Ammon's horn (tissue), 1 donor: ENCODE results near the gene AFAP1L2.

Experiments
- DNase-seq: peaks from one replicate; pipeline ENCODE4 v3.0.0-alpha.2; 2016; ENCODE audit warnings: low spot score

The AFAP1L2 gene

DNA sequence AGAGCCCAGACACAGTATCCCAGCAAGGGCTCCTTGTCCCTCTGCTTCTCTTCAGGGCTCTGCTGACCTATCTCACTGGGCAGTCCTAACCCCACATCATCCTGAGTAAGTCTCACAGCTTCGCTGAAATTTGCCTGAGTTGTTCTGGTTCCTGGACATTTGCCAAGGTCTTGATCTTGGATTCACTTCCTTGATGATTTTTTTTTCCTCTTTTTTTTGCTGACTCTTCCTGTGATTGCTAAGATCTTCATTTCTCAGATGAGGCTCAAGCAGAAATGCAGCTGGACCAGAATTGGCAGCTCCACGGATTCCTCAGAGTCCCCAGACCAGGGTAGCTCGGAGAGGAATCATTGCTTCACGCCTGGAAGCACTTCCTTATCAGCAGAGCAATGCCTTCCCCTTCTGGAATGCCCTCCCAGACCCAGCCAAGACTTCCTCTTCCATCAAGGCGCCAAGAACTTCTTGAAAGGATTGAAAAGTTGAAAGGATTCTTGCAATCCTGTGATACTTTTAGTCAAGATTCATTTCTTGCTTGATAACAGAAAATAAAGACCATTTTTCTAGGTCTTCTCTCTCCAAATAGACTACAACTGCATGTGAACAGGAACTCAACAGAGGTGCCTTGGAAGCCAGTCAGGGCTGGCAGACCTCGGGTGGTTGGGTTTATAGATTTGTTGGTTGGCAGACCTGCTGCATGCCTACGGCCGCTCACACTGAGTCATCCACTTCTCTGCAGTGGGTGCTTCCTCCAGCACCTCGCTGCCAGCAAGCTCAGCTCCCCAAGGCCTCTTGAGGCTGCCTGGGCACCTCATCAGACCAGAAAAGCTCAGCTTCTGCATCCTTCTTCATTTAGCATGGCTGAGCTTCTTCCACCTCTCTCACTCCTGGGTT, 8.8 kb upstream of the AFAP1L2 start:
- no peak for DNase-seq

DNA sequence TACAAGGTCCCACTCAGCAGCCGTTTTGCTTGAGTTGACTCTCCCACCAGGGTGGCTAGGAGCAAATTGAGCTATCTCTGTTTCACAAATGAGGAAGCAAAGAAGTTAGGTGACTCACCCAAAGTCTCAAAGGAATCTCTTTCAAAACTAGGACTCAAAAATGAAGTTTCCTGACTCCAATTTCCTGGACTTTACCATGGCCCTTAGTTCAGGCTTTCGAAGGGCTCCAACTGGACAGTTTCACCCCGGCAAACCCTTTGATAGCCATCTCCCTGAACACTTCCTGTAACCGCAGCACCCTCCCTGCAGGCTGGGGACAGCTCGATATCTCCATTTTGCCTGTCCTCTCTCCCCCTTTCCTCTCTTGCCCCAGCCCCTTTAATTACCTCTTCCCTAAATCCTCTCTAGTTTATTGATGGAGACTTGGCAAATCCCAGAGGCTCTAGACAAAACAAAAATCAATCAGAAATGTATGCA, 4.7 kb upstream of the AFAP1L2 start:
- no peak for DNase-seq

DNA sequence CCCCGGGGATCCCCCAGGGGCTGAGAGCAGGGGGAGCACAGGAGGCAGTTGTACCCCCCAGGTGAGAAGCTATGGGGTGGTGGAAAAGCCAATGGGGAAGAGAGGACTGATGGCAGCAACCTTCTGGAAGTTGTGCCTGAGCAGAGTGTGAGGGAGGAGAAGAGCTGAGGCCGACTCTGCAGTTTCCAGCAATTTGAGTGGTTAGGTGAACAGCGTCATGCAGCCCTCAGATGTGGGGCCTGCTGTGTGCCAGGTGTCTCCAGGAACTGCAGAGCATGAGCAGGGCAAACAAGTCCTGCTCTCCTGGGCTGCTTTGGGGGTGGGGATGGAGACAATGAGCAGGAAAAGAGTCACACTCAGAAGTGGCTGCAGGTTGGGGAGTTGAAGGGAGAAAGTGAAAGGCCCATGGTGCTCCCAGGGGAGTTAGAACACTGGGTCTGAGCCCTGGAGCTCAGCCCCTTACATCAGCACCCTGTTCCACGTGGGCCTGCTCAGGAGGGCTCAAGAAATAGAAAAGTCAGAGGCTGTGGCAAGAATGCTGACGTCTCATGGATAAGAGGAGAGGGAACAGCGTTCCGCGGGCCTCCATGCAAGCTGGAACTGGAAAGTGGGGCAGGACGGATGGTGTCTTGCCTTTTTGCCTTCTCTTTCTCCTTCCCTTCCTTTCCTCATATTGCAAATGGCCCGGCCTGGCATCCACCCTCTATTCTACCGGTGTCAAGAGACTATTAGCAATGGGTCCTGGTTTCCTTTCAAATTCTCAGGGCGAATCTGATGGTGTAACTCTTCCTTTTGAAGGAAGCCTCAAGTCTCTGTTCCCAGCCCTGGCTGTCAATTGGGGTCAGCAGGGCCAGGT, 4.0 kb upstream of the AFAP1L2 start:
- DNase-seq: no peak

DNA sequence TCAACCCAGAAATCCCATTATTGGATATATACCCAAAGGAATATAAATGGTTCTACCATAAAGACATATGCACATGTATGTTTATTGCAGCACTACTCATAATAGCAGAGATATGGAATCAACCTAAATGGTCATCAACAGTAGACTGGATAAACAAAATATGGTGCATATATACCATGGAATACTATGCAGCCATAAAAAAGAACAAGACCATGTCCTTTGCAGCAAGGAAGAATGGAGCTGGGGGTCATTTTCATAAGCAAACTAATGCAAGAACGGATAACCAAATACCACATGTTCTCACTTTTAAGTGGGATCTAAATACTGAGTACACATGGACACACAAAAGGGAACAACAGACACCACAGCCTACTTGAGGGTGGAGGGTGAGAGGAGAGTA, 2.2 kb upstream of the AFAP1L2 start:
- no peak for DNase-seq

DNA sequence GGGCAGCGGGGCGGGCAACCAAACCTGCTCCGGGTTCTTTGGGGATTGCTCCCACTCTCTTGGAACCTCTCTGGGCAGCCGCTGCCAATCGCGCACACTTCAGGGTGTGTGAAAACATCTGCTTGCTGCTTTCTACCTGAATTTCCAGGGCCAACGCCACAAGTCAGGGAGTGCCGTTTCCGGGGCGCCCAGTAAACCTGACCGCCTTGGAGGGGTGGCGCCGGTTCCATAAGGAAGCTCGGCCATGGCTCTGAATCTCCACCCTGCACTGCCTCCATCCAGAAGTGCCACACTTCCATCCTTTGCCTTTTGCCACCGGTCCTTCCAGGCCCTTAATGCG, 679 bp upstream of the AFAP1L2 start:
- DNase-seq: no peak

DNA sequence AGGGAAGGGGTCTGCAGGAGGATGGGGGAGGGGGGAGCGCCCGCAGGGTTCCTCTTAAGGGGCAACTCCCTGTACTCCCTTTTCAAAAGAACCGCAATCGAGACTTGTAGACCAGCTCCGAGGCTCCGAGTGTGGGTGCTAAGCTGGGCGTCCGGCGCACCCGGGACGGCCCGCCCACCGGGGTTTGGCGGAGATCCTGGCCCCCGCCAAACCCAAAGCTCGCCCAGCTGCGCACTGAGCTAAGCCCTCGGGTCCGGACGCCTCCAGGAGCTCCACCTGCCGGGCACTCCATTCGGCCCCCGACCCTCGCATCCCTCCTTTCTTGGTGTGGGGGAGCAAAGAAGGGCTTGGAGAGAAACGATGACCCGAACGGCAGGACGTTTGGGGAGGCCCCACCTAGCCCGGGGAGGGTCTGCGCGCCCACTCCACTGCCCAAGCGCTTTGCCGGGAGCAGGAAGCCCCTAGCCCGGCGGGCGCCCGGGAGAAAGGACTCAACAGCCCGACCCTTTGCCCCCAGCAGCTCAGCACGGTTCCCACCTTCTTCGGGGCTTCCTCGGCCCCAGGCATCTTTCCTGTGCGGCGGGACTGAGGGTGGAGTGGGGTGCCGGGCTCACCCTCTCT, 651 bp downstream of the AFAP1L2 start:
- no peak for DNase-seq

DNA sequence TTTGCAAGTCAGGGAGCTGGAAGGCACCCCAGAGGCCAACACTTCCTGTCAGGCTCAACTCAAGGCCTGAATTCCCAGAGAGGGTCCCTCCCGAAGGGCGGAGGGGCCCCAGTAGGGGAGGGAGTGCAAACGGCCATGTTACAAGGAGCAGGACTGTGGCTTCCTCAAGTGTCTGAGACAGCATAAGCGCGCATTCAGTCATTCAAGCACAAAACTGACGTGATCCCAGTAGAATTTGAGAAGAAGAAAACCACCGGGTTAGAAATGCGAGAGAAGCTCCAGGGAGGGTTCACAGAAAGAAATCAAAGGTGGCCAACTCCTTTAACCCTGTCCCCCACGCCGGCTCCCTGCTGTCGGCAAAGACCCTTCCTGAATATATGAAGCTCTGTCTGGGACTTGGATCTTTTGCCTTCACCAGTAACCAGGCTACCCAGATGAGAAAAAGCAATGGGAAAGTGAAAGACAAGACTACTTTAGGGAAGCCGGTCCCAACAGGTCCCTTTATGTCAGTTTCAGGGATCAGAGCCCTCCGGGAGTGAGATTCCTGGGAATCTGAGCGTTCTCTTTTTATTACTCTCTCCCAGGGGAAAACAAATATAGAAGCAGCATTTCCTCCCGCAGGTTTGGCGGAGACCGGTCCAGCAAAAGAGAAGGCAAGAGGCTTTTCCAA, 1.3 kb downstream of the AFAP1L2 start:
- no peak for DNase-seq

DNA sequence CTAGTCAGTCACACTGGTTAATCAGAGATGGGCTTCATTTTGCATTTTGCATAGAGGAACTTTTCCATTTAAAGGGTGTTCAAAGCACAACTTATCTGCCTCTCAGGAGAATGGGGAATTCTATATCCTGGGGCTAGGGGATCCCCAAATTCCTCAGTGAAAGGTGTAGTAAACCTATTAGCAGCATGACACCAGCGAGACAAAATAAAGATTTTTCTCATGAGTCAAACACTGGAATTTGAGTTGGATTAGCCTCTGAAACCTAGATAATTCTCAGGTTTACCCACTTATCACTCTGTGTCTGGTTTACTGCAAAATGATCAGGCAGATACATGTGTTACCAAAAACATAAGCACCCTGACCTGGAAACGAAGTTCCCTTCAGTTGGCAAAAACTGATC, 2.1 kb downstream of the AFAP1L2 start:
- no peak for DNase-seq

DNA sequence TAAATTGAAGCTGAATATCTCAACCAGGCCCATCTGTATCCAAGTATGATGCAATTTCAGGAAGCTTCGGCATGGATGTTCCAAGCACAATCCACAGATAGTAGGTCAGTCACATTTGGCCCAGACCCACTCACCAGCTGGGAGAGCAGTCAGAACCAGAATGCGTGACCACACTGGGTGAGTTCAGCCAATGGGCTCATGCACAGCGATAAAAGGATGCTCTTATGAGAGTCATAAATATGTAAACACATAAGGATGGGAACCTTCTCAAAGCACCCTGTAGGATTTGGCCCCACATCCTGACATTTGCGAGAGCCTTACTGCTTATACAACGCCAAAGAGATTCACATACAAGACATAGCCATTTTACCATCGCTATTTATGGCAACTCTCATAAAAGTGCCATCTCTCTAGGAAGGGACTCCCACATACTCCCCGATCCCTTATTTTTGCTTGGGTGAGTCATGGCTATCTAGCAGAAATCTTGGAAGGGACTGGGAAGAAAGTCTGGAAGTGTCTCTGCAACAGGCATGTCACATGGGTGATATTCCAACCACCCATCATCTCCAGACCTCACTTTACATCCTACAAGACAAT, 3.0 kb downstream of the AFAP1L2 start:
- DNase-seq: peak; percentile 46

DNA sequence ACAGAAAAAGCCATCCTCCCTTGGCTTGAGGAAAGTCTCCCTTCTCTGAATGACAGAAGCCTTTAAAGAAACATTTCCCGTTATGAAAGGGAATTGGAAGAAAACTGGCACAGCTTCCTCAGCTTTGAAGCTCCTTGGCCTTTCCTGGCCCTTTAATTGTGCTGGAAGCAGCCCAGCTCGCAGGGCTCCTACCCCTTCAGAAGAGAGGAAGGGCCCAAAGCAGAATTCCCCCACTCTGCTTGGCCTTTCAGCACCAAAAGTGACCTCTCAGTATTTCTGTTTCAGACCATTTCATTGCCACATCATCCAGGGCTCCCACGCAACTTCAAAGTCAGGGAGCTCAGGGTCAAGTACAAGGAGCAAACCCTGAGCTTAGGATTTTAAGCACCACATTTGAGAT, 4.2 kb downstream of the AFAP1L2 start:
- DNase-seq: no peak

DNA sequence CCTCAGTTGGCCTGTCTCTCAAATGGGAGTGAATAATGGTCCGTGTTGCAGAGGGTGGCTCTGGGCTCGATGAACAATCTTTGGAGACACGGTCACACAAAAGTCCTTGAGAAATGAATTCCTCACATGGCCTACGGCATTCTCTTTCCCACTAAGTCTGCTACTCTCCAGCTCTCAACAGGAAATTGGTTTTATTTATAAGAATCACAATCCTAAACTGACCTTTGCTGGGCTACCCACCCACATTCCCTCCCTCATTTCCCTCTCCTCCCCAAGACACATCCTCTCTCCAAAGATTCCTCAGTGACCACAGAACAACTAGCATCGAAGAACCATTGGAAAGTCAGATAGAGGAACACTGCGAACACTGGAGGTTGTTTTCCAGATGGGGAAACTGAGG, 4.7 kb downstream of the AFAP1L2 start:
- no peak for DNase-seq

DNA sequence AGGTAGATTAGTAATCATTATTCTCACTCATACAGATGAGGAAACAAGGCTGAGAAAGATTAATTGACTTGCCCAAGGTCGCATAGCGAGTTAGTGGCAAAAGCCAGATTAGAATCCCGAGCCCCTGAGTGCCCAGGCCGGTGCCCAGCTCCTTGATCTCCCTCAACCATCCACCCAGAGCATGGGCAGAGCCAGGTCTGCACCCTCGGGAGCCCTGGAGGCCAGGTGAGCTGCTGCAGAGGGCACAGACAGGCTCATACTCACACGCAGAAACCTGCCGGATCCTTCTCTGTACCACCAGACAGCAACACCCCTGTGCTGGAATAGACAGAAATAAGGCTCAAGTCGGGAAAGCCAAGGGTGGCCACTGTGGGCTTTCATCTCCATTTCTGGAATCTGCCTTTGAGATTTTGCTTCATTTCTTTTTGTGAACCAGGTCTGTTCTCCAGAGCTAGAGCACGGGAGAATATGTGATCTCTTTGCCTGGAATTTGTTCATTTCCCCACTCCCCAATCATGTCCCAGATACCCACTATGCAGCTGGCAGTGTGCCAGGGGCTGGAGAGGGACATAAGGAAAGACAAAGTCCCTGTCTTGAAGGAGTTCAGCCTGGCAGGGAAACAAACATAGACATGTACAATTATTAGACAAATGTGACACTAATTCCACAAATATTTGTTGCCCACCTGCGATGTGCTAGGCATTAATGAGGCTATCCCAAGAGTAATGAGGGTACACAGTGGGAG, 5.5 kb downstream of the AFAP1L2 start:
- DNase-seq: no peak

DNA sequence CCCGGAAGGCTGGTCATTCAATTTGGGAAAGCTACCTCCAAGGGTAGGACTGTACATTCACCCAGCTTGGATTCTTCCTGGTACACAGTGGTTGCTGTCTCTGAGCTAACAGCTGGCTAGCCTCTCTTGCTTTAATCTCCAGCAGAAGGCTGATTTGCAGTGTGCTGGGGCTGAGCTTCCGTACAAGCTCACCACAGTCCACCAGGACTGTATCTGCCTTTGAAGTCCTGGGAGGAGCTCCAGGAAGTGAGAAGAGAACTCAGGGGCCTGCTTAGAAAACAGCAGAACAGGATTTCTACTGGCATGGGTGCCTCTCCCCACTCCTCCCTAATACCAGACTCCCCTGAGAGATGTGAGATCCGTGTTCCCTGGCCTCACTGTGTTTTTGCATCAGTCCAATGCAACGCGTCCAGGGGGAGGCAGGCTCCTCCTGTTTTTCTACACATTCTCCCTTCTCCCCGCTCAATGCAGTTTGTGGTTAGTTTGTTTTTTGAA, 6.6 kb downstream of the AFAP1L2 start:
- no peak for DNase-seq

DNA sequence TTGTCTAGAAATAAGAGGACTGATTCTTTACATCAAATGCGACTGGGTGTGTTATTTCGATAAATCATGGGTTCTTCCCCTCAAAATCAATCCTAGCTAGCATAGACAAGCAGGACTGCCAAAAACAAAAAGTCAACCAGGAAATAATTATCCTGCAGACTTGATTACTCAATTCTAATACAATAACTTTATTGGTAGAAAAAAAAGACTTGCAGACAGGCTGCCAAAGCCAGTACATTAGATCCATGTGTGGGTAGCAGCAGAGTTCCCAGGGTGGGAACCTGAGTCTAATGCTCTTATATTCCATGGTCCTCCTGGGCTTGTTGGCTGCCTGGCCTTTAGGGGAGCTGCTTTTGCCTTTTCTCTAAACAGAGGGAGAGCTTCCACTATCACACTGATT, 7.8 kb downstream of the AFAP1L2 start:
- no peak for DNase-seq

DNA sequence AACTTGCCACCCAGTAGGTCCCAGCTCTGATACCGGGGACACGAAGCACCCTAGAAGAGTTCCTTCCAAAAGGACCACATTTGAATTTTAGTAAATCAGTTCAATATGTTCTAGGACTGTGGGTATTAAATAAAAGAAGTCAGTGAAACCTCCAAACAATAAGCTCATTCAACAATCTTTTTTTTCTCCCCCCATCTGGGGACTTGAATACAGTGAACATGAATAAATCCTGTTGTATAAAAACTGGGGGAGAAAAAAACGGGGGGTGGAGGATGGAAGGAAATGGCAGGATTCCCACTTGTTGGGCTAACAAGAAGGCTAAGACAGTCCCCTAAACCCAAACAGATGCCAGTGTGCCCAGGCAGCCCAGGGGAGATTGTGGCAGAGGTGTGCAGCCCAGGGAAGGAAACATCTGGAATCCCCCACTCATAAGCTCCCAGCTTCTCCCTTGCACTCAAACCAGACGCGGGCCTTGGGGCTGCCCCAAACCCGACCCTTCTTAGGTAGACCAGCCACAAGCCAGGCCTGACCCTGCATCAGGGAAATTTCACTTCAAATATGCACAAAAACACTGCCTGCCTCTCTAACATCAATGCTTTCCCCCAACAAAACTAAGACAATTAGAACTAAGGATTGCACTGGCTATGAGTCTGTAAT, 8.8 kb downstream of the AFAP1L2 start:
- DNase-seq: peak; percentile 49

DNA sequence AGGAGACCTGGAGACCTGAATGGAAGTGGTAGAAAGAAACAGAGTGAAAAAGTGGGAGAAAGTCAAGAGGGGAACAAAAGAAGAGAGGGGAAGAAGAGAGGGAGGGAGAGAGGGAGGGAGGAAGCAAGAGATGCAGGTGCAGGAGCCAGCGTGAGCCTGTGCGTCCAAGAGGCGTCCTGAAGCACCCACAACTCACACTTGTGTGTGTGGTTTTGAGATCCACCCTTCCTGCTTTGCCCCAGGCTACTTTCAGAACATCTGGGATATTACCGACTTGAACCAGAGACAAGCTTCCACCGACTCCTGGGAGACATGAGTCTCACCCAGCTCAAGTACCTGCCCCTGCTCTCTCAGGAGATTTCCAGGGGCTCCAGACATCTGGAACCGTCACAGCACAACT, 9.8 kb downstream of the AFAP1L2 start:
- no peak for DNase-seq

DNA sequence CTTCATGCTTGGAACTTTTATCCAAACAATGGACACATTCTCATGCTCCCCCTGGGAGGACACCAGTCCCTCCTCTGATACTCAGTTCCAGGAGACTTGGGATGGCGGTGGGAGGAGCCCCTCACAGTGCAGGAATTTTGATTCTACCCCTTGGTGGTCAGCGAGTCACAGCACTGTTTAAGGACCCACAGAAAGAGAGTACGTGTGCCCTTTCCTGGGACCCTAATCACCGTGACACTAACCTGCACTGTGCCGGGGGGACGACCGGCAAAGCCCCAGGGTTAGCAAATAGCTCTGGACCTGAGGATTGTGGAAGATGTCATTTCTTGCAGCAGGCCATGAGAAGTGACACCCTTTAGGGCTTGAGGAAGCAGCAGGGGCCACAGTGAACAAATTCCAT, 10.4 kb downstream of the AFAP1L2 start:
- DNase-seq: no peak

DNA sequence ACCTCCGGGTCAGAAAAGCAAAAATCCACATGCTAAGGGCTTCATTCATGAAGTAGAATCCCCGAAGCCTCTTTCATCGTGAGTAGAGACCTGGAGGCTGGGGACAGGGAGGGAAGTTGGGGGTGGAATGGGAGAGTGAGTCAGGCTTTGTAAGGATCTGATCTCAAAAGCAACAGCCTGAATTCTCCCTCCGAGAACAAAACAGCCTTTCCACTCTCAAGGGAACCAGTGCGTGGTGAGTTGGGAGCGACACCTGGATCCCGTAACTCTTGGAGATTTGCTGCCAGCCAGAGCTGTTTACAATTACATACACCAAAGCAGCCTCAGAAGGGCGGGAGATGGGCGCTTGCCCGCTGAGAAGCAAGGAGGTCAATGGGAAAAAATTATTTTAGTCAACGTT, 10.8 kb downstream of the AFAP1L2 start:
- no peak for DNase-seq

DNA sequence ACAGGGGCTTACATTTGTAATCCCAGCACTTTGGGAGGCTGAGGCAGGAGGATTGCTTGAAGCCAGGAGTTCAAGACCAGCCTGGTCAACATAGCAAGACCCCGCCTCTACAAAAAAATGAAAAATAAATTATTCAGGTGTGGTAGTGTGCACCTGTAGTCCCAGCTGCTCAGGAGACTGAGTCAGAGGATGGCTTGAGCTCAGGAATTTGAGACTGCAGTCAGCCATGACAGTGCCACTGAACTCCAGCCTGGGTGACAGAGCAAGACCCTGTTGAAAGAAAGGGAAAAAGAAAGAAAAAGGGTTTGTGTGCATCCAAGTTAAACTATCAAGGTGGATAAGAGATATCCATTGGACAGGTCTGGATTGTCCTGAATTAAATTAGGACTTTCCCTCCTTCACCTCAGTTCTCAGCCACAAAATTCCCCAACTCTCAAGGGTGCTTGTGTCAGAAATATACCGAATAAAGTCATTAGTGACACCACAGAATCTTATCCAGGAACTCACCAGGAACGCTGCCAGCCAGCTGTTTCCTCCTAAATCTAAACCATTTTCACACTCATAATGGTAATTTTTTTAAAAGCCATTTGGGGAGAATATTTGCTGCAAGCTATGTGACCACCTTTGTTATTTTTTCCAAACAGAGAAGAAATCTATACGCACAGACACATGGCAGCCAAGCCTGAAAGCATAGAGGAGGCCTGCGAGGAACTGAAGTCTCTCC, 12.0 kb downstream of the AFAP1L2 start:
- DNase-seq: no peak

DNA sequence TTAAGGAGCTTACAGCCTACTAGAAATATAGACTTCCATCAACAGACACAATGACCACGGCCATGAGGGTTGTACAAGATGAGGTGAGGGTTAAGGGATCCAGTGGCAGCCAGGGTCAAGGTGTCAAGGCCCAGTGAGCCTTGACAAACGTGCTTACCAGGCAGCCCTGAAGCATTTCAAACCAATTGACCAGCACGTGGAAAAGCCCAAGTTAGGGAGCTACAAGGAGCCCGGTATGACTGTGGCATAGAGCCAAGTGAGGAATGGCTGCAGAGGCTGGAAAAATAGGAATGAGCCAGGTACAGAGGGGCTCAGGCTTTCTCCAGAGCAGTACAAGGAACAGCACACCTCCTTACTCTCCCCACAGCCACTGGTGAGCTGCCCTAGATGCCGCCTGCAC, 12.7 kb downstream of the AFAP1L2 start:
- DNase-seq: no peak
